ENCODE results near the gene SNRNP200. TPM values are rescaled to one million over a fixed set of nuclear protein-coding genes. Genes with fewer than 3 reads are reported as not detected.

SNRNP200 gene
- total RNA-seq, 1 experiment from 2014 or later = 115 TPM

DNA sequence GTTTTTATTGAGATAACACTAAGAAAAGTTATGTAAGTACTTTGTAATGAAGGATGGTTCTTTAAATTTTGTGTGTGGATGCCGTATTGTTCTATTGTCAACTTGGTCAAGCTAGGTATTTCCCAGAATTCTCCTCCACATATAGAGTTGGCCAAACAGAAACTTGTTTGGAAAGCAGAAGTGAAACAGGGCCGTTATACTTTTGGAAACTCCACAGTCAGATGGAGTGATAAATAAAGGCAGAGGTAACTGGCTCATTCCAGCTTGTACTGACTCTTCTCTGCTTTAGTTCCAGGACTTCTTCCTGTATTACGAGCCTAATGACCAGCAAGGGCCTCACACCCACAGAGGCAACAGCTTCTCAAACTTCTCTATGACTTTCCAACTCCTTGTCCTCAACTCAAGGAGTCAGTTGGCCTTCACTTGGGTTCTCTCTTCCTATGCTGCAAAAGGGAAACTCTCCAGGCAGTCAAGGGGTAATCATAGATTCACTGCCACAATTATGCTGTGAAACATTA, 80.3 kb downstream of the SNRNP200 start:
- DNase-seq (ENCODE audit: unreplicated experiment) = no peak
- Mint-ChIP-seq H3K27me3 (ENCODE audit: insufficient read depth, unreplicated experiment) (no peaks in the 10 kb centered on the region), H3K9me3 (ENCODE audit: unreplicated experiment) (no peaks in the 10 kb centered on the region), H3K36me3 (ENCODE audit: insufficient read depth, unreplicated experiment) (no peaks in the 10 kb centered on the region), H3K27ac (ENCODE audit: low read depth, unreplicated experiment) (no peak overlapping the region), H3K4me3 (ENCODE audit: unreplicated experiment) (no peak overlapping the region), H3K4me1 (ENCODE audit: insufficient read depth, unreplicated experiment) (no peaks in the 10 kb centered on the region)
- intact Hi-C loops (cut with micrococcal nuclease) = no loop called here
- TF ChIP-seq, protein P1, sequence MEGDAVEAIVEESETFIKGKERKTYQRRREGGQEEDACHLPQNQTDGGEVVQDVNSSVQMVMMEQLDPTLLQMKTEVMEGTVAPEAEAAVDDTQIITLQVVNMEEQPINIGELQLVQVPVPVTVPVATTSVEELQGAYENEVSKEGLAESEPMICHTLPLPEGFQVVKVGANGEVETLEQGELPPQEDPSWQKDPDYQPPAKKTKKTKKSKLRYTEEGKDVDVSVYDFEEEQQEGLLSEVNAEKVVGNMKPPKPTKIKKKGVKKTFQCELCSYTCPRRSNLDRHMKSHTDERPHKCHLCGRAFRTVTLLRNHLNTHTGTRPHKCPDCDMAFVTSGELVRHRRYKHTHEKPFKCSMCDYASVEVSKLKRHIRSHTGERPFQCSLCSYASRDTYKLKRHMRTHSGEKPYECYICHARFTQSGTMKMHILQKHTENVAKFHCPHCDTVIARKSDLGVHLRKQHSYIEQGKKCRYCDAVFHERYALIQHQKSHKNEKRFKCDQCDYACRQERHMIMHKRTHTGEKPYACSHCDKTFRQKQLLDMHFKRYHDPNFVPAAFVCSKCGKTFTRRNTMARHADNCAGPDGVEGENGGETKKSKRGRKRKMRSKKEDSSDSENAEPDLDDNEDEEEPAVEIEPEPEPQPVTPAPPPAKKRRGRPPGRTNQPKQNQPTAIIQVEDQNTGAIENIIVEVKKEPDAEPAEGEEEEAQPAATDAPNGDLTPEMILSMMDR (IDR thresholded peaks at IDR 0.05; ENCODE audit: unreplicated experiment) = no peak
- BruUV-seq (replicated peaks) = no TSS peak
- ChIA-PET CTCF (interaction anchor here (0.6 kb wide), 1 partner anchor 12 kb away, joined by 4 read pairs; no protein-coding TSS in a partner anchor), POLR2A (interaction anchor here (0.6 to 3.8 kb wide), 3 partner anchors 16 to 35 kb away, joined by 4 to 12 read pairs (median 6); partner anchors contain the start of gene STARD7)

Other genes with a start within 250 kb of the SNRNP200 start
- gene ADRA2B, start 189.0 kb downstream of the SNRNP200 start, total RNA-seq (2022) = not detected in 2 replicates
- not detected in 2 replicates for gene ASTL, start 167.0 kb downstream of the SNRNP200 start, total RNA-seq (2022)
- gene DUSP2, start 160.1 kb downstream of the SNRNP200 start, total RNA-seq (2022) = 1.3 and 3.3 TPM in 2 replicates
- 84.1 and 105 TPM in 2 replicates for gene STARD7, start 96.7 kb downstream of the SNRNP200 start, total RNA-seq (2022)
- 31.5 and 40.0 TPM in 2 replicates for gene TMEM127, start 39.5 kb downstream of the SNRNP200 start, total RNA-seq (2022)
- 62.3 and 63.3 TPM in 2 replicates for gene CIAO1, start 39.3 kb downstream of the SNRNP200 start, total RNA-seq (2022)
- not detected in 2 replicates for gene ITPRIPL1, start 19.8 kb upstream of the SNRNP200 start, total RNA-seq (2022)
- 10.7 and 11.5 TPM in 2 replicates for gene NCAPH, start 30.2 kb upstream of the SNRNP200 start, total RNA-seq (2022)
- not detected in 2 replicates for gene NEURL3, start 199.8 kb upstream of the SNRNP200 start, total RNA-seq (2022)
- gene ARID5A, start 231.2 kb upstream of the SNRNP200 start, total RNA-seq (2022) = 3.0 and 3.4 TPM in 2 replicates